Colonic mucosa (tissue), 4 donors: ENCODE data around the gene PNRC2. TPM values are rescaled to one million over a fixed set of nuclear protein-coding genes. Genes with fewer than 3 reads are reported as not detected.

Experiments
- DNase-seq: peaks from one replicate; pipeline ENCODE4 v3.0.0-alpha.2; 2020
- H3K27ac ChIP-seq: fragments of 200-600 bp; one replicate; pipeline ENCODE4 v1.8.0; 2021
- H3K27me3 ChIP-seq: fragments of 200-600 bp; one replicate; pipeline ENCODE4 v1.8.0; 2021
- H3K36me3 ChIP-seq: fragments of 200-600 bp; one replicate; pipeline ENCODE4 v1.8.0; 2021
- H3K4me1 ChIP-seq: fragments of 200-600 bp; one replicate; pipeline ENCODE4 v1.8.0; 2021; ENCODE audit warnings: mild to moderate bottlenecking
- H3K4me3 ChIP-seq: fragments of 200-600 bp; one replicate; pipeline ENCODE4 v1.8.0; 2021
- H3K9ac ChIP-seq, 2 donors: one replicate each; pipeline ENCODE4 v1.7.0; 2013; ENCODE audit warnings: control low read depth in 2 of 2, low read depth in 2 of 2, low read length in 2 of 2
- H3K9me3 ChIP-seq: fragments of 200-600 bp; one replicate; pipeline ENCODE4 v1.8.0; 2021
- CTCF ChIP-seq: fragments of 200-600 bp; IDR thresholded peaks from one replicate; pipeline ENCODE4 v1.8.0; 2022; ENCODE audit warnings: antibody characterized with exemption, mild to moderate bottlenecking
- intact Hi-C: fragments of 100-400 bp; cut with DNase I; formaldehyde crosslinking; loops from one replicate; pipeline ENCODE4 v1.14.1; 2022
- total RNA-seq, 2 donors: library from RNA; stranded (reverse); fragmentation: NEBNext Ultra II Directional in 1 of 2; extraction: Animal tissue kit (Norgen Biotek cat#: 25700) in 1 of 2; gene quantifications; one replicate each; pipeline ENCODE4 v1.2.1, GENCODE V29; 2021
- donor health status: healthy.
- donor health status: DM: no; HTN: no; CAD: no.
- donor health status: DM: no; HTN: no; CAD: no.

Gene PNRC2
- total RNA-seq, 2 donors from 2014 or later = 152 to 170 TPM

GRCh38 chr1:23930861-23931490, 28.7 kb upstream of the PNRC2 start:
- no peak for DNase-seq
- no peaks in the 10 kb centered on the region for H3K4me1 ChIP-seq
- no peak overlapping the region for H3K9ac ChIP-seq
- intact Hi-C loops = no loop called here
- no peak overlapping the region for H3K4me3 ChIP-seq
- H3K27ac ChIP-seq = no peak overlapping the region
- TF ChIP-seq CTCF = no peak
- no peaks in the 10 kb centered on the region for H3K36me3 ChIP-seq
- no peaks in the 10 kb centered on the region for H3K27me3 ChIP-seq
- no peaks in the 10 kb centered on the region for H3K9me3 ChIP-seq

GRCh38 chr1:23931491-23931880, 28.1 kb upstream of the PNRC2 start:
- Histone ChIP-seq H3K9me3 (no peaks in the 10 kb centered on the region), H3K4me3 (no peak overlapping the region), H3K4me1 (no peaks in the 10 kb centered on the region), H3K27ac (no peak overlapping the region), H3K9ac (no peak overlapping the region), H3K36me3 (no peaks in the 10 kb centered on the region), H3K27me3 (no peaks in the 10 kb centered on the region)
- DNase-seq = no peak
- intact Hi-C loops = no loop called here
- TF ChIP-seq CTCF = no peak

GRCh38 chr1:23936481-23937176, 23.0 kb upstream of the PNRC2 start:
- Histone ChIP-seq H3K27ac (no peak overlapping the region), H3K9ac (no peak overlapping the region), H3K27me3 (no peaks in the 10 kb centered on the region), H3K4me1 (no peaks in the 10 kb centered on the region), H3K4me3 (no peak overlapping the region), H3K36me3 (no peaks in the 10 kb centered on the region), H3K9me3 (no peaks in the 10 kb centered on the region)
- no peak for TF ChIP-seq CTCF
- intact Hi-C loops = no loop called here
- no peak for DNase-seq

- TF ChIP-seq CTCF = no peak
- H3K27me3 ChIP-seq = no peaks in the 10 kb centered on the region
- intact Hi-C loops = no loop called here
- H3K36me3 ChIP-seq = no peaks in the 10 kb centered on the region
- no peak for DNase-seq
- H3K9me3 ChIP-seq = no peaks in the 10 kb centered on the region
- H3K27ac ChIP-seq = no peak overlapping the region
- no peak overlapping the region for H3K4me3 ChIP-seq
- no peaks in the 10 kb centered on the region for H3K4me1 ChIP-seq
- H3K9ac ChIP-seq = no peak overlapping the region
Measured at GRCh38 chr1:23947366-23947765, 12.3 kb upstream of the PNRC2 start.

GRCh38 chr1:23953020-23953419, 6.6 kb upstream of the PNRC2 start:
- intact Hi-C loops = no loop called here
- no peak overlapping the region for H3K9ac ChIP-seq
- no peaks in the 10 kb centered on the region for H3K36me3 ChIP-seq
- no peaks in the 10 kb centered on the region for H3K9me3 ChIP-seq
- H3K4me1 ChIP-seq = no peaks in the 10 kb centered on the region
- H3K27ac ChIP-seq = no peak overlapping the region
- TF ChIP-seq CTCF = no peak
- no peak overlapping the region for H3K4me3 ChIP-seq
- no peaks in the 10 kb centered on the region for H3K27me3 ChIP-seq
- DNase-seq = no peak
